Measurements from ENCODE around the gene CGB3. TPM values are rescaled to one million over a fixed set of nuclear protein-coding genes. Genes with fewer than 3 reads are reported as not detected.
"Not testable (repeated sequence)": the region's sequence is repeated elsewhere in the genome, so short reads cannot be mapped to it uniquely, and the experiment has no call there.

Gene CGB3
- total RNA-seq, 4 donors from 2014 or later, result not detected

DNA sequence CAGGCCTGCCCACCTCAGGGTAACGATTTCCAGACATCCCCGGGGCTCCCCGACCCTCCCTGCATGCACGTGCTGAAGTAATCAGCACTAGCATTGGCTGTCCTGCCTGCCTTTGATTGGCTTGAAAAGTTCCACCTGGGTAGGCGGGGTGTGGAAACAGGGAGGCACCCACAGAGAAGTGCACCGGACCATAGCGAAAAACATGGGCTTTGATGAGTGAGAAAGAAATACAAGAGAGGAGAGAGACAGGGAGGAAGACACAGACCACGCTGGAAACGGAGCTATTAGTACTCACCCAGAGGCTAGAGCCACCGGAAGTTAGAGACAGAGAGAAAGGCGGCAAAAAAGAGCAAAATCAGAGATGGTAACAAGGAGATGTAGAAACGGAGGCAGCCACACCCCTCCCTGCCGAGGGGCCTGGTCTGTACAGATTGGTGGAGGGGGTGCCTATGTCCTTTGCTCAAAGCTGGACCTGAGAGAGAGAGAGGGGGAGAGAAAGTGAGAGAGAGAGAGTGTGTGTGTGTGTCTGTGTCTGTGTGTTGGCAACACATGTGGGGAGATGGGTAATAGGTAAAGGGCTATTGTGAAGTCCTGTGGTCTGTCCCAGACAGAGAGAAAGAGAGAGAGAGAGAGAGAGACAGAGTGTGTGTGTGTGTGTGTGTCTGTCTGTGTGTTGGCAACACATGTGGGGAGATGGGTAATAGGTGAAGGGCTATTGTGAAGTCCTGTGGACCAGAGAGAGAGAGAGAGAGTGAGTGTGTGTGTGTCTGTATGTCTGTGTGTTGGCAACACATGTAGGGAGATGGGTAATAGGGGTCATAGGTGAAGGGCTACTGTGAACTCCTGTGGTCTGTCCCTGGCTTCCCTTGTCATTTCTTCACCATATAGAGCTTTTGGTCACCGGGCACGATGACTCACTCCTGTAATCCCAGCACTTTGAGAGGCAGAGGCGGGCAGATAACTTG lies 2.9 kb downstream of the CGB3 start:
- Histone ChIP-seq H3K27ac (no peak overlapping the region), H3K27me3 (peaks cover 53% of the 10 kb centered on the region), H3K36me3 (peaks cover 0 to 3% of the 10 kb centered on the region in 2 donors), H3K9me3 (no peaks in the 10 kb centered on the region), H3K4me3 (no peak overlapping the region), H3K4me1 (peaks cover 0 to 27% (median 7%) of the 10 kb centered on the region in 3 donors)
- 35 to 54% methylated on average over 9 to 14 of the region's 16 CpGs for WGBS, 2 donors (ENCODE audit: low coverage in 1 of 2)
- no peak for ATAC-seq
- TF ChIP-seq, protein P1, sequence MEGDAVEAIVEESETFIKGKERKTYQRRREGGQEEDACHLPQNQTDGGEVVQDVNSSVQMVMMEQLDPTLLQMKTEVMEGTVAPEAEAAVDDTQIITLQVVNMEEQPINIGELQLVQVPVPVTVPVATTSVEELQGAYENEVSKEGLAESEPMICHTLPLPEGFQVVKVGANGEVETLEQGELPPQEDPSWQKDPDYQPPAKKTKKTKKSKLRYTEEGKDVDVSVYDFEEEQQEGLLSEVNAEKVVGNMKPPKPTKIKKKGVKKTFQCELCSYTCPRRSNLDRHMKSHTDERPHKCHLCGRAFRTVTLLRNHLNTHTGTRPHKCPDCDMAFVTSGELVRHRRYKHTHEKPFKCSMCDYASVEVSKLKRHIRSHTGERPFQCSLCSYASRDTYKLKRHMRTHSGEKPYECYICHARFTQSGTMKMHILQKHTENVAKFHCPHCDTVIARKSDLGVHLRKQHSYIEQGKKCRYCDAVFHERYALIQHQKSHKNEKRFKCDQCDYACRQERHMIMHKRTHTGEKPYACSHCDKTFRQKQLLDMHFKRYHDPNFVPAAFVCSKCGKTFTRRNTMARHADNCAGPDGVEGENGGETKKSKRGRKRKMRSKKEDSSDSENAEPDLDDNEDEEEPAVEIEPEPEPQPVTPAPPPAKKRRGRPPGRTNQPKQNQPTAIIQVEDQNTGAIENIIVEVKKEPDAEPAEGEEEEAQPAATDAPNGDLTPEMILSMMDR (IDR thresholded peaks at IDR 0.05), result no peak
- TF ChIP-seq POLR2AphosphoS5 (IDR thresholded peaks at IDR 0.05) (no peak), POLR2A (IDR thresholded peaks at IDR 0.05) (no peak), EP300 (IDR thresholded peaks at IDR 0.05) (no peak)

DNA sequence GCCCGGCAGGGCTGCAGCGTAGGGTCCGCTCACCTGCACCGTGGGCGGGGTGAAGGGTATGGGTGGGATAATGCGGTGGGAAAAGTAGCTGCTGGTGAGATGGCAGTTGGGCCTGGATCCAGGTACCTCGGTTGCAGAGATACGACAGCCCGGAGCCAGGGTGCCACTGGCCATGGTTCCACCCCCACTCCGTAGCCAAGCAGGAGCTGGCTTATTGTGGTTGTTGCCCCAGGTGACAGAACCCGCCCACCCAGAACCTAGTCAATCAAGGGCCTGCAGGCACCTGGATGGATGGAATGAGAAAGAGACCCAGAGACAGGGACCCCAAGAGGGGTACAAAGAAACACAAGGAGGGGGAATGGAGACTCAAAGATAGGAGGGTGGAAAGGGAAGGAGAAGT lies 3.8 kb downstream of the CGB3 start:
- Histone ChIP-seq H3K27ac (no peak overlapping the region), H3K4me1 (peaks cover 0 to 27% (median 7%) of the 10 kb centered on the region in 3 donors), H3K4me3 (no peak overlapping the region), H3K27me3 (peaks cover 54% of the 10 kb centered on the region), H3K9me3 (no peaks in the 10 kb centered on the region), H3K36me3 (peaks cover 0 to 12% of the 10 kb centered on the region in 2 donors)
- TF ChIP-seq EP300 (IDR thresholded peaks at IDR 0.05) (no peak), POLR2AphosphoS5 (IDR thresholded peaks at IDR 0.05) (no peak), POLR2A (IDR thresholded peaks at IDR 0.05) (no peak)
- TF ChIP-seq, protein P1 (IDR thresholded peaks at IDR 0.05), result no peak
- ATAC-seq, result no peak
- WGBS, 2 donors (ENCODE audit: low coverage in 1 of 2), result 50% methylated on average over 1 of the region's 11 CpGs; no CpG with 5 or more reads in 1 of the 2 donors

DNA sequence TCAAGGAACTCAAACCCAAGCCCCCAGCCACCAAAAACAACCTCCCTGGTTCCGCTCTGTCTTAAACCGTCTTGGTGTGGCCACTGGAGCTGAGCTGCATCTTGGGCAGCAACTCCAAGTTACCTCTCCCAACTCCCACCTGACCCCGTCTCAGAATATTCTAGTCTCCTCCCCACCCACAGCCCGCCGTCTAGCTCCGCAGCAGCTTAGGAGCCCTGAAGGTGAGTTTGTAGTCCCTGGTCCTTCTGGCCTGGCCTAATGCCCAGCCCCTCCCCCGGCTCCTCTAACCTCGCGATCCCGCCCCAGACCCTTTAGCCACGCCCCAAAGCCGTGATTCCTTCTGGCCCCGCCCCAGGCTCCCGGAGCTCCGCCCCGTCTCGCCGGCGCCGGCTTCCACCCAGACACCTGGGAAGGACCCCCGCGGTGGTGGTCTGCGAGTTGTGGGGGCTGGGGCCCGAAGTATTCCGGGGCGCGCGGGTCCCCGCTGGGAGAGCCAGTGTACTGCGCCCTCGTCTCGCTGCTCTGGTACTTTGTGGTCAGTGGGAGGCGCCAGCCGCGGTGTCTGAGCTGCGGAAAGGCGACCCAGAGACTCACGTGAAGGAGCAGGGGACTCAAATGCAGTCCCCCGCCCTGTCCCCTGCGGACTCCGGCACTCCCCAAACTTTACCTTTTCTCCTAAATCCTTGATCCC lies 4.7 kb downstream of the CGB3 start:
- Histone ChIP-seq H3K27me3 (peaks cover 54% of the 10 kb centered on the region), H3K4me1 (peaks cover 0 to 27% (median 7%) of the 10 kb centered on the region in 3 donors), H3K36me3 (peaks cover 0 to 21% of the 10 kb centered on the region in 2 donors), H3K27ac (no peak overlapping the region), H3K9me3 (no peaks in the 10 kb centered on the region), H3K4me3 (peak overlapping the region in 1 of 2 donors; percentile 53)
- 15 to 34% methylated on average over 6 to 28 of the region's 41 CpGs for WGBS, 2 donors (ENCODE audit: low coverage in 1 of 2)
- no peak for TF ChIP-seq POLR2A (IDR thresholded peaks at IDR 0.05)
- no peak for TF ChIP-seq POLR2AphosphoS5 (IDR thresholded peaks at IDR 0.05)
- TF ChIP-seq, protein P1 (IDR thresholded peaks at IDR 0.05), result no peak
- TF ChIP-seq EP300 (IDR thresholded peaks at IDR 0.05), result no peak
- ATAC-seq, result peak; percentile 24

DNA sequence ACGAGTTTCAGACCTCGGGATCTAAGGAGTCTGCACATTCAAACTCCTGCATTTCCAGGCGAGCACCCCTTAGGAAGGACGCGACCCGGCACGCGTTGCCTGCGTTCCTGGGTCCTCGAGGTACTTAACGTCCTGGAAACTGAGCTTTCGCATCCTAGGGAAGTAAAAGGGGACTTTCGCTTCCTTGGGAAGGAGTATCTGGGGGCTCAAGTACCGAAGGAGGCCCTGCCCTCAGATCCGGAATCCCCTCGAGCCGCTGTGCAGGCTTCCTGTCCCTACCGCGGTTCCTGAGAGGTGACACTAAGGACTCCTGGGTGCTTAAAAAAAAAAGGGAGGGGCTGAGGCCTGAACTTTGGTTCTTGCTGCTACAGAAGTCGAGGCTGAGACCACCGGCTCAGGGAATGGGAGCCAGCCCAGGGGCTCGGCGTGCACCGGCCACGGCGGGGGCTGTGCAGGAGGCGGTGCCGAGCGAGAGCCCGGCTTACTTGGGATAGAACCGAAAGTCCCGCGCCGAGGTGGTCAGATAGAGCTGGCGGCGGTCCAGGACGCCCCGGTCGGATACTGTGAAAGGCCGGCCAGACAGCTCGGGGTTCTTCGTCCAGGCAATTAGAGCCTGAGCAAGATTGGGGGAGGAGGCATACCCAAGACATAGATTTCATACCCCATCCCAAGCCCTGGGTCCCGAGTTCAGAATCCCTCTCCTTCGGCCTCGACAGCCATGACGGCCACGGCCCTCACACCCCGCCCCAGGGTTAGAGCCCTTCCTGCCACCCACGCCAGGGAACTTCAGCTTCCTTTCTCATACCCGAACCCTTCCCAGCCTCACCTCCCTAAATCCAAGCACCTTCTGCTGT lies 5.5 kb downstream of the CGB3 start:
- peaks cover 0 to 27% (median 7%) of the 10 kb centered on the region in 3 donors for H3K4me1 ChIP-seq
- 0 to 1% methylated on average over 1 to 13 of the region's 50 CpGs for WGBS, 2 donors (ENCODE audit: low coverage in 1 of 2)
- H3K27me3 ChIP-seq, result peaks cover 54% of the 10 kb centered on the region
- H3K36me3 ChIP-seq, result peaks cover 0 to 28% of the 10 kb centered on the region in 2 donors
- peak overlapping the region in 1 of 4 donors; percentile 27 for H3K27ac ChIP-seq
- ATAC-seq, H3K9me3 ChIP-seq: not testable (repeated sequence)
- peak overlapping the region; percentile 25 to 53 for H3K4me3 ChIP-seq
